CD14-positive monocyte (primary cell): ENCODE measurements around the gene SLIT3. TPM values are rescaled to one million over a fixed set of nuclear protein-coding genes. Genes with fewer than 3 reads are reported as not detected.

ENCODE experiments used
- DNase-seq, 3 donors: peaks; one replicate each; pipeline ENCODE4 v3.0.0-alpha.2; 2011 to 2022
- H2AFZ ChIP-seq: 2 replicates; pipeline ENCODE4 v1.6.0; 2012; ENCODE audit warnings: mild to moderate bottlenecking, low read depth, low read length, inconsistent platforms; ENCODE audit not compliant: insufficient read depth, poor library complexity, severe bottlenecking
- H3K27ac ChIP-seq, 2 donors: 1 replicate in 1 of 2; 2 replicates in 1 of 2; pipeline ENCODE4 v1.5.1; 2012 to 2013; ENCODE audit warnings: low read length in 2 of 2, control low read depth in 1 of 2, inconsistent platforms in 1 of 2, low read depth in 1 of 2, mild to moderate bottlenecking in 1 of 2
- H3K27me3 ChIP-seq, 2 donors: one replicate each; pipeline versions ENCODE4 v1.6.0 to v1.6.1; 2011 to 2013; ENCODE audit warnings: low read length in 2 of 2; ENCODE audit not compliant: control insufficient read depth in 2 of 2, insufficient read depth in 2 of 2
- H3K36me3 ChIP-seq, 2 donors: replicated peaks in 1 of 2; 1 replicate in 1 of 2; 2 replicates in 1 of 2; pipeline versions ENCODE4 v1.5.1 to v1.6.1; 2012 to 2013; ENCODE audit warnings: low read length in 2 of 2, control low read depth in 1 of 2, inconsistent platforms in 1 of 2, mild to moderate bottlenecking in 1 of 2; ENCODE audit not compliant: insufficient read depth in 2 of 2, control insufficient read depth in 1 of 2
- H3K4me1 ChIP-seq, 2 donors: 1 replicate in 1 of 2; 2 replicates in 1 of 2; pipeline versions ENCODE4 v1.5.1 to v1.6.1; 2012 to 2013; ENCODE audit warnings: low read length in 2 of 2, control low read depth in 1 of 2, inconsistent platforms in 1 of 2, mild to moderate bottlenecking in 1 of 2, moderate library complexity in 1 of 2; ENCODE audit not compliant: insufficient read depth in 2 of 2, control insufficient read depth in 1 of 2
- H3K4me2 ChIP-seq: replicated peaks from 2 replicates; pipeline ENCODE3; 2012; ENCODE audit warnings: low read length, moderate library complexity, mild to moderate bottlenecking; ENCODE audit not compliant: poor library complexity, severe bottlenecking; ENCODE audit errors: extremely low read depth
- H3K4me3 ChIP-seq, 3 experiments: fragments of 200-600 bp in 1 of 3; sonication (generic) in 1 of 3; replicated peaks in 1 of 3; 1 replicate in 2 of 3; 2 replicates in 1 of 3; pipeline ENCODE4 v1.5.1; 2011 to 2013; ENCODE audit warnings: low read length in 3 of 3, mild to moderate bottlenecking in 3 of 3, control low read depth in 2 of 3, low read depth in 2 of 3, inconsistent platforms in 1 of 3, moderate library complexity in 1 of 3
- H3K79me2 ChIP-seq: 2 replicates; pipeline ENCODE4 v1.6.0; 2012; ENCODE audit warnings: mild to moderate bottlenecking, control low read depth, inconsistent platforms, low read length, moderate library complexity; ENCODE audit not compliant: insufficient read depth
- H3K9ac ChIP-seq: 2 replicates; pipeline ENCODE4 v1.6.0; 2017; ENCODE audit warnings: low read length, mild to moderate bottlenecking; ENCODE audit not compliant: insufficient read depth, poor library complexity, severe bottlenecking
- H3K9me3 ChIP-seq, 2 donors: replicated peaks in 1 of 2; 1 replicate in 1 of 2; 2 replicates in 1 of 2; pipeline versions ENCODE4 v1.5.1 to v1.6.1; 2012 to 2013; ENCODE audit warnings: low read length in 2 of 2, control low read depth in 1 of 2; ENCODE audit not compliant: control insufficient read depth in 1 of 2, insufficient read depth in 1 of 2
- H4K20me1 ChIP-seq: 2 replicates; pipeline ENCODE4 v1.6.0; 2012; ENCODE audit warnings: mild to moderate bottlenecking, low read length, control low read depth, moderate library complexity; ENCODE audit not compliant: insufficient read depth
- H3K27ac Mint-ChIP-seq, 7 donors: one replicate each; pipeline ENCODE4 v1.8.0; 2020; ENCODE audit warnings: mild to moderate bottlenecking in 7 of 7, mixed read lengths in 7 of 7, moderate library complexity in 6 of 7, inconsistent platforms in 2 of 7
- H3K27me3 Mint-ChIP-seq, 3 donors: one replicate each; pipeline ENCODE4 v1.8.0; 2021 to 2022; ENCODE audit warnings: low read depth in 3 of 3, mild to moderate bottlenecking in 3 of 3, mixed read lengths in 3 of 3, moderate library complexity in 3 of 3, inconsistent platforms in 1 of 3
- H3K36me3 Mint-ChIP-seq, 2 donors: one replicate each; pipeline ENCODE4 v1.8.0; 2020; ENCODE audit warnings: mixed read lengths in 2 of 2, inconsistent platforms in 1 of 2, mild to moderate bottlenecking in 1 of 2
- H3K4me1 Mint-ChIP-seq: one replicate; pipeline ENCODE4 v1.8.0; 2020; ENCODE audit warnings: mild to moderate bottlenecking, mixed read lengths
- H3K4me3 Mint-ChIP-seq, 2 donors: one replicate each; pipeline ENCODE4 v1.8.0; 2020; ENCODE audit warnings: mild to moderate bottlenecking in 2 of 2, mixed read lengths in 2 of 2, moderate library complexity in 1 of 2
- H3K9me3 Mint-ChIP-seq, 7 donors: one replicate each; pipeline ENCODE4 v1.8.0; 2020 to 2022; ENCODE audit warnings: mixed read lengths in 7 of 7, mild to moderate bottlenecking in 6 of 7, moderate library complexity in 6 of 7, inconsistent platforms in 2 of 7
- CTCF ChIP-seq: fragments of 200-600 bp; IDR thresholded peaks from one replicate; pipeline ENCODE4 v1.8.0; 2022; ENCODE audit warnings: antibody characterized with exemption, mild to moderate bottlenecking
- WGBS: methylation state at CpG from one replicate; pipeline ENCODE4 v1.1.5; 2013; ENCODE audit warnings: missing lambda C conversion rate; ENCODE audit not compliant: insufficient coverage; 5-methylcytosine and 5-hydroxymethylcytosine counted together
- intact Hi-C, 2 donors: fragments of 100-400 bp; cut with micrococcal nuclease; formaldehyde crosslinking; loops; one replicate each; pipeline versions ENCODE4 v1.15.0 to v1.15.1; 2023
- polyA plus RNA-seq, 3 donors: library from polyadenylated mRNA; depleted of rRNA in 1 of 3; unstranded in 2 of 3; stranded (reverse) in 1 of 3; fragments of 300-500 nt in 2 of 3; fragments of >200 nt in 1 of 3; fragmentation: Illumina TruSeq in 2 of 3; gene quantifications; 1 replicate in 2 of 3; 2 replicates in 1 of 3; pipeline ENCODE4 v1.2.3, GENCODE V29; 2012 to 2021

Gene SLIT3
- polyA plus RNA-seq, 3 donors = not detected

DNA sequence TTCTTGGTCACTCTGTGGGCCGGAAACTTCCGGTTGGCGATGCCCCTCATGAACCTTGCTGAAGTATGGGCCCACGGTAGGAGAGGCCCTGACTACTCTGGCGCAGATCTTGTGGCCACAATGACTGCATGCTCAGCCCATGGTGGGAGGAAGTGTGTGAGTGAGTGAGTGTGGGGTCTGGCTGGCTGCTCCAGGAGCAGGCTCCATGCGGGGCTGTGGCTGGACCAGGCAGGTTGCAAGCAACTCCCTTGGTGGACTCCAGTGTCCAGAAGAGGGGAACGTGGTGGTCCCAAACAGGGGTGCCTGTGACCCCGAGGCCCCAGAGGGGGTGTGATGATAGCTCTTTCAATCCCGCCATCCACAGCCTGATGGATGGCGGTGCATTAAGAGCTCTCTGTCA is 686.3 kb downstream of the SLIT3 start:
- no peak for DNase-seq
- Mint-ChIP-seq H3K36me3 (no peaks in the 10 kb centered on the region), H3K27ac (no peak overlapping the region), H3K4me3 (no peak overlapping the region), H3K9me3 (peaks cover 0 to 3% (median 0%) of the 10 kb centered on the region in 7 donors), H3K27me3 (peaks cover 0 to 5% (median 4%) of the 10 kb centered on the region in 3 donors), H3K4me1 (peaks cover 5% of the 10 kb centered on the region)
- H3K9ac ChIP-seq = no peak overlapping the region
- H3K27ac ChIP-seq = no peak overlapping the region
- 97% methylated on average over 10 of the region's 10 CpGs for WGBS
- H3K79me2 ChIP-seq = no peaks in the 10 kb centered on the region
- H3K4me3 ChIP-seq = no peak overlapping the region
- no peaks in the 10 kb centered on the region for H3K36me3 ChIP-seq
- H3K4me1 ChIP-seq = no peaks in the 10 kb centered on the region
- no peaks in the 10 kb centered on the region for H3K9me3 ChIP-seq
- no peak overlapping the region for H3K4me2 ChIP-seq
- no peaks in the 10 kb centered on the region for H3K27me3 ChIP-seq
- H2AFZ ChIP-seq = no peak overlapping the region
- intact Hi-C loops = no loop called here
- no peaks in the 10 kb centered on the region for H4K20me1 ChIP-seq
- TF ChIP-seq CTCF = no peak

DNA sequence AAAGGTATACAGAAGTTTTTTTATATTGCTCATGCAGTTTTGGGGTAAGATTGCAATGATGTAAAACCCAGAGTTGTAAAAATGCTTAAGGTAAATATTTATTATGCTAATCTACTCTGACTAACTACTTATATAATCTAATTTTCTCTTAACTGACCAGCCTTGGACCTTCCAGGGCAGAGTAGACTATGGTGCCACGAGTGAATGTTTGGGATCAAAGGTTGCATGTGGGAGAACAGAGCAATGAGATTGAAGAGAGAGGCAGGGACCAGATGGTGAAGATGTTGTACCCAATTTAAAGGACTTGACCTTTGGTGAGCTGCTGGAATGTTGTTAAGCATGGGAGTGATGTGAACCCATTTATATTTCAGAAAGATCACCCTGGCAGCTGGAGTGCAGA is 686.9 kb downstream of the SLIT3 start:
- Histone ChIP-seq H3K9me3 (no peaks in the 10 kb centered on the region), H3K79me2 (no peaks in the 10 kb centered on the region), H3K9ac (no peak overlapping the region), H3K27me3 (no peaks in the 10 kb centered on the region), H2AFZ (no peak overlapping the region), H3K36me3 (no peaks in the 10 kb centered on the region), H3K4me3 (no peak overlapping the region), H4K20me1 (no peaks in the 10 kb centered on the region), H3K27ac (no peak overlapping the region), H3K4me2 (no peak overlapping the region), H3K4me1 (no peaks in the 10 kb centered on the region)
- peaks cover 0 to 3% (median 0%) of the 10 kb centered on the region in 7 donors for H3K9me3 Mint-ChIP-seq
- H3K4me3 Mint-ChIP-seq = no peak overlapping the region
- no peak for DNase-seq
- no peak overlapping the region for H3K27ac Mint-ChIP-seq
- intact Hi-C loops = no loop called here
- H3K4me1 Mint-ChIP-seq = peaks cover 5% of the 10 kb centered on the region
- H3K36me3 Mint-ChIP-seq = no peaks in the 10 kb centered on the region
- TF ChIP-seq CTCF = no peak
- peaks cover 0 to 4% (median 3%) of the 10 kb centered on the region in 3 donors for H3K27me3 Mint-ChIP-seq
- 100% methylated on average over 1 of the region's 1 CpG for WGBS
